DOHH2 (cell line): ENCODE measurements around the gene ACER3.

ENCODE experiments used
- H3F3A ChIP-seq: fragments of 200-600 bp; sonication (generic), shearing (Covaris generic); 2 replicates; pipeline ENCODE4 v1.6.0; 2016; ENCODE audit warnings: antibody characterized with exemption, mild to moderate bottlenecking; ENCODE audit not compliant: control insufficient read depth, insufficient read depth
- H3K27ac ChIP-seq: fragments of 200-600 bp; sonication (generic); 2 replicates; pipeline ENCODE4 v1.5.1; 2014; ENCODE audit warnings: low read depth, mild to moderate bottlenecking, low read length, moderate library complexity
- H3K27me3 ChIP-seq: fragments of 200-600 bp; sonication (generic); 2 replicates; pipeline ENCODE4 v1.6.1; 2014; ENCODE audit warnings: mild to moderate bottlenecking, low read length, mixed read lengths; ENCODE audit not compliant: control insufficient read depth
- H3K36me3 ChIP-seq: fragments of 200-600 bp; sonication (generic); 2 replicates; pipeline ENCODE4 v1.6.1; 2014; ENCODE audit warnings: mild to moderate bottlenecking, low read length, moderate library complexity, mixed read lengths; ENCODE audit not compliant: control insufficient read depth
- H3K4me1 ChIP-seq: fragments of 200-600 bp; sonication (generic); 2 replicates; pipeline ENCODE4 v1.6.1; 2014; ENCODE audit warnings: mild to moderate bottlenecking, low read length, mixed read lengths; ENCODE audit not compliant: control insufficient read depth
- H3K4me2 ChIP-seq: fragments of 200-600 bp; sonication (generic); 2 replicates; pipeline ENCODE4 v1.6.0; 2014; ENCODE audit warnings: mild to moderate bottlenecking, low read length, moderate library complexity
- H3K4me3 ChIP-seq: fragments of 200-600 bp; sonication (generic); 2 replicates; pipeline ENCODE4 v1.5.1; 2014; ENCODE audit warnings: mild to moderate bottlenecking, low read length, mixed read lengths
- H3K79me2 ChIP-seq: fragments of 200-600 bp; sonication (generic); 2 replicates; pipeline ENCODE4 v1.6.1; 2014; ENCODE audit warnings: mild to moderate bottlenecking, low read length, mixed read lengths; ENCODE audit not compliant: control insufficient read depth
- H3K9me2 ChIP-seq: fragments of 200-600 bp; sonication (generic); replicated peaks from 2 replicates; pipeline ENCODE4 v1.6.1; 2014; ENCODE audit warnings: mild to moderate bottlenecking, low read length, mixed read lengths; ENCODE audit not compliant: control insufficient read depth
- H3K9me3 ChIP-seq: fragments of 200-600 bp; sonication (generic); 2 replicates; pipeline ENCODE4 v1.6.1; 2014; ENCODE audit warnings: antibody characterized with exemption, low read length, mixed read lengths; ENCODE audit not compliant: control insufficient read depth, insufficient read depth
- H4K20me1 ChIP-seq: fragments of 200-600 bp; sonication (generic); 2 replicates; pipeline ENCODE4 v1.6.0; 2014; ENCODE audit warnings: low read depth, mild to moderate bottlenecking, antibody characterized with exemption, low read length, moderate library complexity; ENCODE audit not compliant: control insufficient read depth, insufficient read depth
- CTCF ChIP-seq: fragments of 200-600 bp; sonication (generic); IDR thresholded peaks from one replicate; pipeline ENCODE4 v1.5.1; 2014; ENCODE audit warnings: antibody characterized with exemption, mild to moderate bottlenecking, low read depth, low read length; ENCODE audit not compliant: poor library complexity, severe bottlenecking
- EZH2phosphoT487 ChIP-seq: fragments of 200-600 bp; sonication (generic); IDR thresholded peaks from 2 replicates; pipeline ENCODE4 v1.6.1; 2017; ENCODE audit warnings: borderline replicate concordance, mild to moderate bottlenecking, antibody characterized with exemption, low read length, moderate library complexity, mixed read lengths

The ACER3 gene

DNA sequence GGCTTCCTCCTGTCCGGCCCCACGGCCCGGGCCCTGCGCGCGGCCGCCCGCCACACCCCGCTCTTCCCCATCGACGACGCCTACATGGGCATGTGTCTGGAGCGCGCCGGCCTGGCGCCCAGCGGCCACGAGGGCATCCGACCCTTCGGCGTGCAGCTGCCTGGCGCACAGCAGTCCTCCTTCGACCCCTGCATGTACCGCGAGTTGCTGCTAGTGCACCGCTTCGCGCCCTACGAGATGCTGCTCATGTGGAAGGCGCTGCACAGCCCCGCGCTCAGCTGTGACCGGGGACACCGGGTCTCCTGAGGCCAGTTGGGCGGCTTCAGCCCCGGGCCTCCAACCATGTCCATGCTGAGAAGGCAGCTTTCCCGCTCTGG lies 179.7 kb downstream of the ACER3 start:
- H3K4me2 ChIP-seq, result no peak overlapping the region
- H3K79me2 ChIP-seq, result no peaks in the 10 kb centered on the region
- H3K4me1 ChIP-seq, result 0 out of 2 replicates have a peak, but pooled peaks cover 4% of the 10 kb centered on the region
- H3F3A ChIP-seq, result no peaks in the 10 kb centered on the region
- no peak overlapping the region for H3K4me3 ChIP-seq
- TF ChIP-seq CTCF (no peak), EZH2phosphoT487 (no peak)
- no peaks in the 10 kb centered on the region for H3K9me3 ChIP-seq
- no peaks in the 10 kb centered on the region for H3K9me2 ChIP-seq
- H3K27ac ChIP-seq, result no peak overlapping the region
- H4K20me1 ChIP-seq, result no peaks in the 10 kb centered on the region
- no peaks in the 10 kb centered on the region for H3K27me3 ChIP-seq
- no peaks in the 10 kb centered on the region for H3K36me3 ChIP-seq

- H3K4me2 ChIP-seq, result no peak overlapping the region
- H3F3A ChIP-seq, result no peaks in the 10 kb centered on the region
- 0 out of 2 replicates have a peak, but pooled peaks cover 4% of the 10 kb centered on the region for H3K4me1 ChIP-seq
- H4K20me1 ChIP-seq, result no peaks in the 10 kb centered on the region
- H3K36me3 ChIP-seq, result no peaks in the 10 kb centered on the region
- H3K9me2 ChIP-seq, result no peaks in the 10 kb centered on the region
- no peak overlapping the region for H3K27ac ChIP-seq
- no peaks in the 10 kb centered on the region for H3K9me3 ChIP-seq
- no peaks in the 10 kb centered on the region for H3K79me2 ChIP-seq
- H3K4me3 ChIP-seq, result no peak overlapping the region
- no peaks in the 10 kb centered on the region for H3K27me3 ChIP-seq
- TF ChIP-seq EZH2phosphoT487 (no peak), CTCF (no peak)
These were observed 180.2 kb downstream of the ACER3 start for GRCh38 chr11:77040889-77041288.

DNA sequence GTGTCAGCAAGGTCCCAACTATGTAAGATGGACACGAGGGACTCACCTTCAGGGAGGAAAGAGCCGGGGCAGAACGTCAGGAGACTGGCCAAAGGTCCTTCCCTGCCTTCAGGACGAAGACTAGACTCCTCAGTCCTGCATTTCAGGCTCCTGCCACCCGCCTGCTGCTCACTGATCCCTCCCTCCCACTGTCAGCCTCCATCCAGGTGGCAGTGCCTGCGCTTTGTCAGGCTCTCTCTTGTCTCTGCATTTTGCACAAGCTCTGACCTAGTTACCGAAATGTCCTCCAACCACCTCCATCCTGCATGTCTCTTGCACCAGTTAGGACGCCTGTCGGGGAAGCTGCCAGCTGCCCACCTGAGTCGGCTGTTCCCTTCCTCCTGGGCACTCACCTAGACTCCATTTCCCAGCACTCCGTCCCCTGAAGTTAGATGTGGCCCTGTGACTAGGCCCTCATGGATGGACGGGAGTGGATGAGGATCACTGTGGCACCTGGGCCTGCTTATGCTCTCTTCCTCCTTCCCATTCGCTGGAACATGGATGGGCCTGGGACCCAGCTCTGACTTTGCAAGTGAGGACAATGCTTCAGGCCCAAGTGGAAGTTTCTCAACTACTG lies 181.5 kb downstream of the ACER3 start:
- Histone ChIP-seq H3K27me3 (no peaks in the 10 kb centered on the region), H4K20me1 (no peaks in the 10 kb centered on the region), H3K9me2 (no peaks in the 10 kb centered on the region), H3K4me3 (no peak overlapping the region), H3K4me1 (peaks cover 6% of the 10 kb centered on the region; the same call in 1 of the 2 replicates), H3F3A (peaks cover 6% of the 10 kb centered on the region; the same call in 1 of the 2 replicates), H3K79me2 (no peaks in the 10 kb centered on the region), H3K36me3 (no peaks in the 10 kb centered on the region), H3K4me2 (no peak overlapping the region), H3K27ac (no peak overlapping the region), H3K9me3 (no peaks in the 10 kb centered on the region)
- TF ChIP-seq CTCF (no peak), EZH2phosphoT487 (no peak)
